AG04449 (cell line): Measurements from ENCODE around the gene C1QA.

Experiments
- CTCF ChIA-PET: fragments of 350-600 bp; formaldehyde crosslinking; extraction: SDS; loops from one replicate; lab custom pipeline; 2021; ENCODE audit warnings: antibody characterized with exemption; lab: Yijun Ruan, JAX
- POLR2A ChIA-PET: fragments of 400-600, 350-600 bp; formaldehyde crosslinking; extraction: SDS; loops from one replicate; lab custom pipeline; 2020; ENCODE audit warnings: antibody characterized with exemption, inconsistent platforms; lab: Yijun Ruan, JAX
- DNase-seq: peaks from one replicate; pipeline ENCODE4 v3.0.0-alpha.2; 2010; ENCODE audit warnings: low read depth, low spot score
- H3K4me3 ChIP-seq: 2 replicates; pipeline ENCODE4 v1.5.1; 2011; ENCODE audit warnings: low read depth, mild to moderate bottlenecking, control low read depth, low read length
- TF ChIP-seq, protein P1 (sequence below): IDR thresholded peaks from one replicate; pipeline ENCODE4 v1.5.1; 2011; ENCODE audit warnings: mild to moderate bottlenecking, moderate library complexity, low read length, control low read depth, inconsistent platforms; ENCODE audit not compliant: insufficient read depth; ENCODE audit errors: missing control alignments

C1QA gene

DNA sequence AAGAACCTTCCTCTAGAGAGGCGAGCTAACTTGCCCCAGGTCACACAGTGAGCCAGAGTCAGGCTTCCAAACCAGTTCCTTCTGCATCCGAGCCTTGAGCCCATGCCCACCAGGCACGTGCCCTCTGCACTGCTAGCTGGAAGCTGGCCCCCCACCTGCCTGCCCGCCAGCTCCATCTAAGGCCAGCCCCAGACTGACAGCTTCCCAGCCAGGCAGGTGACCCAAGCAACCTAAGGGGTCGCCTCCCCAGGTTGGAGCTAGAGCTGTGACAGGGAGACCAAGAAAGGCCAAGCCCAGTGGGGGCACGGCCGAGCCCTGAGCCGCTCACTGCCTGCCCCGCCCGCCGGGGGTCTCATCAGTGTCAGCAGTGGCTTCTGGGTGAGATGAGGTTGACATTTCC, 19.9 kb upstream of the C1QA start:
- no peak for DNase-seq
- CTCF ChIA-PET, result no interaction called here
- POLR2A ChIA-PET, result no interaction called here
- H3K4me3 ChIP-seq, result no peak overlapping the region
- TF ChIP-seq, protein P1, sequence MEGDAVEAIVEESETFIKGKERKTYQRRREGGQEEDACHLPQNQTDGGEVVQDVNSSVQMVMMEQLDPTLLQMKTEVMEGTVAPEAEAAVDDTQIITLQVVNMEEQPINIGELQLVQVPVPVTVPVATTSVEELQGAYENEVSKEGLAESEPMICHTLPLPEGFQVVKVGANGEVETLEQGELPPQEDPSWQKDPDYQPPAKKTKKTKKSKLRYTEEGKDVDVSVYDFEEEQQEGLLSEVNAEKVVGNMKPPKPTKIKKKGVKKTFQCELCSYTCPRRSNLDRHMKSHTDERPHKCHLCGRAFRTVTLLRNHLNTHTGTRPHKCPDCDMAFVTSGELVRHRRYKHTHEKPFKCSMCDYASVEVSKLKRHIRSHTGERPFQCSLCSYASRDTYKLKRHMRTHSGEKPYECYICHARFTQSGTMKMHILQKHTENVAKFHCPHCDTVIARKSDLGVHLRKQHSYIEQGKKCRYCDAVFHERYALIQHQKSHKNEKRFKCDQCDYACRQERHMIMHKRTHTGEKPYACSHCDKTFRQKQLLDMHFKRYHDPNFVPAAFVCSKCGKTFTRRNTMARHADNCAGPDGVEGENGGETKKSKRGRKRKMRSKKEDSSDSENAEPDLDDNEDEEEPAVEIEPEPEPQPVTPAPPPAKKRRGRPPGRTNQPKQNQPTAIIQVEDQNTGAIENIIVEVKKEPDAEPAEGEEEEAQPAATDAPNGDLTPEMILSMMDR, result no peak

DNA sequence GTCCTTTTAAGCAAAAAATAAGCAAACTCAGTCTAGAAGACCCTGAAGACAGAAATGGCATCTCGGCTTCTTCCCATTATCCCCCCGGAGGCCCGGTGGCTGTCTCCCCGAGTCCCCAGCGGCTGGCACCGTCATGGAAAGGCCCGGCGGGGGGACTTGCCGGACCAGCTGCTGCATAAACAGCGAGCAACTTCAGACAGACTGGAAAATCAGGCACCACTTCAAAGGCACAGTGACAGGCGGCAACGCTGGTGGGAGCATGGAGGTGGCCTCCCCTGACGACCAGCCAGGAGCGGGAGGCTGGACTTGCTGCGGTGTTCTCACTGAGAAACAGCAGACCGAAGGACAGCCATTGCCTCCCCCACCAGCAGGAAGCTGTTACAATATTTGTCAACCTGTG, 18.4 kb upstream of the C1QA start:
- ChIA-PET POLR2A (no interaction called here), CTCF (no interaction called here)
- H3K4me3 ChIP-seq, result no peak overlapping the region
- DNase-seq, result no peak
- TF ChIP-seq, protein P1, result no peak

DNA sequence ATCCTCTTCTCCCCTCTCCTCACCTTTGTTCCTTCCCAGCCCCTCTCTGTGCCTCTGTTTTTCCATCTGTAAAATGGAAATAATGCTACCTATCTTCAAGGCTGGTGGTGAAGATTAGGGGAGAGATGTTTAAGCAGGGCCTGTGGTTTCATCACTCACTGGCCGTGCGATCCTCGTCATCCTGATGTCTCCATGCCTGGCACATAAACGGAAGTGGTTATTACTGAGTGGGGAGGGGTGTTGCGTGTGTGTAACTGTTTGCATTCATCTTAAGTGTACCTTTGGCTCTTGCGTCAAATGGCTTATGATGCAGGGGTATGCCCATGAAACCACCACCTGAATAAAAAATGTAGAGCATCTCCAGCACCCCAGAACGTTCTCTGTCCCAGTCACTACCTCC, 17.2 kb upstream of the C1QA start:
- TF ChIP-seq, protein P1, result no peak
- DNase-seq, result no peak
- POLR2A ChIA-PET, result no interaction called here
- CTCF ChIA-PET, result no interaction called here
- H3K4me3 ChIP-seq, result no peak overlapping the region

DNA sequence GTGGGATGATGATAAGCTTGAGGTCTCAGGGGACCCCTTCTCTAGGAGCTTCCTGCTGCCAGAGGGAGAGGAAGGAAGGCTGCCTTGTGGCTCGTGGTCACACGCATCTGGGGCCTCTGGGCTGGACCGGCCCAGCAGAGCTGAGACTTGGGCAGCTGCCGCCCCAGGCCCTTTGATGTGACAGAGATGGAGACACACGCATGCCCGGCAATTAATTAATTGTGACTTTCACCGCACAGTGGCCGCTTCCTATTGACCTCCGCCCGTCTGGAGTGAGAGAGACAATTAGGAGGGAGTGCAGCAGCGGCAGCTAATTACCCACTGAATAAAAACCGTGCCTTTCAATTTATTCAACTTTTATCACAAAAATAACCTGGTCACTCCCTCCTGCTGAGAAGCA, 16.6 kb upstream of the C1QA start:
- ChIA-PET POLR2A (no interaction called here), CTCF (no interaction called here)
- TF ChIP-seq, protein P1, result no peak
- DNase-seq, result no peak
- H3K4me3 ChIP-seq, result no peak overlapping the region

DNA sequence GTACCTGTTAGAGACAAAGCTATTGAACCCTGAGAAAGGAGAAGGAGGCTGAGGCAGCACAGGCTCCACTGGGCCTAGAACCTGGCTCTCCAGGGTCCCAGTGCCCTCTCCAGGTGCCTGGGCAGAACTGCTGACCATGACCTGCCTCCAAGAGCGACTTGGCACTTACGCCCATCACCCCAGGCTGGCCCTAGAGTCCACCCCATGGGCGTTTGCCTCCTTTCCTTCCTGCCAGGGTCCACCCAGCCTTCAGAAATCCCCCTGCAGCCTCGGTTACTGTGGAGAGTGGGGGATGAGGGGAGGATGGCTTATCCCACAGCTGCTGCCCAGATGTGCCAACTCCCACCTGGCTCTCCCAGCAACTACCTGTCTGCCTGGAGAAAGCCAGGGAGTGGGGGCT, 14.7 kb upstream of the C1QA start:
- CTCF ChIA-PET, result interaction anchor here (0.8 to 1.7 kb wide), 3 partner anchors 12 to 205 kb away, joined by 3 to 6 read pairs (median 3); no protein-coding TSS in a partner anchor
- TF ChIP-seq, protein P1, result no peak
- no peak for DNase-seq
- H3K4me3 ChIP-seq, result no peak overlapping the region
- POLR2A ChIA-PET, result no interaction called here

DNA sequence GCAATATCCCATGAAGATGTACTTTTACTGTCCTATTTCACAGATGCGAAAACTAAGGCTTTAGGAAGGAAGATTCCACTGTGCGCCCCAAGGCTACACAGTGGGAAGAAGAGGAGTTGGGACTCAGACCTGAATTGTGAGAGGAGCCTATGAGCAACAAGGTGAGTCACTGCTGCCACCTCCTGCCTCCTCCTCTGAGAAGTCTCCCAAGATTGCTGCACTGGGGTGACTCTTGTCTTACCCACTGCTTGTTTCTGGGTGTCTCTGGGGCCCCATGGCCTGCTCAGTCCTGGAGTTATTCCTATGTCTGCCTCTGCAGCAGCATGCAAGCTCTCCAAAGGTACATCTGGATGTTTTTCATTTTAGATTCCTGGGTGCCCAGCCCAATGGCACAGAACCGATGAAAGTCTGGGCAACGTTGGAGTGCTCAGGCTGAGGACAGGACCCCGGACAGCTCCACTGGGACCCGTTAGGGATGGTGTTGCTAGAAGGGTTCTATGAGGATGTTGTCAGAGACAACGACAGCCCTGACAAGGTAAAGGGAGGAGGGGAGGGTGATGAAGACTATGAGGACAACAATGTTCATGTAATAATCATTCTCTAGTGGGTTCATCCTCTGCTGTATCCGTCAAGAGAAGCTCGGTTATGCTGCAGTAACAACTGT, 11.0 kb upstream of the C1QA start:
- TF ChIP-seq, protein P1, result no peak
- no peak for DNase-seq
- ChIA-PET POLR2A (no interaction called here), CTCF (no interaction called here)
- no peak overlapping the region for H3K4me3 ChIP-seq
